Epithelial cell of esophagus (primary cell): Measurements from ENCODE around the gene TRPM5.
A peak's percentile ranks its signal among the peaks of the same experiment; 100 is the strongest.

Experiments
- DNase-seq: peaks from one replicate; pipeline ENCODE4 v3.0.0; 2010; ENCODE audit warnings: low read depth
- H3K4me3 ChIP-seq: 2 replicates; pipeline ENCODE4 v1.5.1; 2011; ENCODE audit warnings: mild to moderate bottlenecking, low read length, control low read depth
- CTCF ChIP-seq: IDR thresholded peaks from 2 replicates; pipeline ENCODE4 v1.5.1; 2011; ENCODE audit warnings: low read depth, mild to moderate bottlenecking, low read length, control low read depth, inconsistent platforms; ENCODE audit not compliant: insufficient read depth; ENCODE audit errors: missing control alignments

TRPM5 gene

DNA sequence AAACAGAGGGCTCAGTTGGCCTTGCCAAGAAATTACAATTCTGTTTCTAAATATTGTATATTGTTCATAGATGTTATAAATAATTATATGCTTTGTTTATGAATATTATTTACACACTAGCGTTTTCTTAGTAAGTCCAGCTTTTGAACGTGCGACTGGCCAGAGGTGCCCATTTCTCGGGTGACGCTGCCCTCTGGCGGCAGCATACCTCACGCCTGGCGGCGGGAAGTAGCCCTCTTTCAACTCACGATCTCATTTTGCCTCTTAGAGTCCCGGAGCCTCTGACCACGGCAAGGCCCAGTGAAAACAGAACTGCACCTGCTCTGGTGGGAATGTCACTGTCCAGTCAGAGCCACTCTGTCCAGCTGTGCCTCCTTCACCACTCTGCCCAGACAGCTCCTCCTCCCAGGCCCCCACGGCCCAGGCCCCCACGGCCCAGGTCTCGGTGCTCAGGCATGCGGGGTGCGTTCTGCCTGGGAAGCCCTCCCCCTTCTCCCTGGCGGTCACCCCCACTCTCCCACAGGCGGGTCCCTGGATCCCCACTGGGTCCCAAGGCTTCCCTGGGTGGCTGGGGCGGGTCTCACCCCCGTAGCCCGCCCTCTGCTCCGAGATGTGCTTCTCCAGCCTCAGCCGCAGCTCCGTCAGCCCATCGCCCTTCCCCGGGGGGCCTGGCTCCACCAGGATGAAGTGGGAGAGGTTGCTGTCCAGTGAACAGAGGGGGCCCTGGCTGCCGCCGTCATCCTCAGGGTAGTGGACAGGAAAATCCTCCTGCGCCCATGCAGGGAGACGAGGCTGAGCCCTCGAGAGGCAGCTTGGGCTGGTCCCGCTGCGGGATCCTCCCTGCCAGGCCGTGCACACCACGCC, 24.4 kb downstream of the TRPM5 start:
- peak; percentile 88 for TF ChIP-seq CTCF
- peak; percentile 76 for DNase-seq

GRCh38 chr11:2418693-2419360, 25.5 kb downstream of the TRPM5 start:
- DNase-seq: no peak
- H3K4me3 ChIP-seq: no peak overlapping the region
- no peak for TF ChIP-seq CTCF

More for the DNA sequence above, 24.4 kb downstream of the TRPM5 start:
- no peak overlapping the region for H3K4me3 ChIP-seq

GRCh38 chr11:2417856-2418692, 26.2 kb downstream of the TRPM5 start:
- DNase-seq: no peak
- H3K4me3 ChIP-seq: no peak overlapping the region
- no peak for TF ChIP-seq CTCF

- DNase-seq: no peak
- TF ChIP-seq CTCF: no peak
- H3K4me3 ChIP-seq: no peak overlapping the region
Observed at GRCh38 chr11:2416765-2417164, 27.5 kb downstream of the TRPM5 start.

- TF ChIP-seq CTCF: no peak
- no peak for DNase-seq
- H3K4me3 ChIP-seq: no peak overlapping the region
Observed at GRCh38 chr11:2415601-2416380, 28.5 kb downstream of the TRPM5 start.

DNA sequence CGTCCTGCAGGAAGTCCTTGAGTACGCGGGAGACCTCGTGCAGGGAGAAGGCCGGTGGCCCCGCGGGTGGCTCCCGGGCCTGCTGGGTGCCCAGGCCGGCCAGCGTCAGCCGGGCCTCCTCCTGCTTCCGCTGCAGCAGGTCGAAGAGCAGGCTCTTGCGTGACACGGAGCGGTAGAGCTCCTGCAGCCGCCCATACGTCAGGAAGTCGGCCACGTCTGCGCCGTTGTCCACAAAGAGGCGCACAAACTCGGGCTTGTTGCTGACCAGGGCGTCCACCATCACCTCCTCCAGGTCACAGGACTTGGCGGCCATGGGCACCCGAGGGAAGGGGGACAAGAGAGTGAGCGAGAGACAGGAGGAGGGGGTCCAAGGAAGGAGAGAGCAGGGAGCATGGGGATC, 29.1 kb downstream of the TRPM5 start:
- no peak overlapping the region for H3K4me3 ChIP-seq
- TF ChIP-seq CTCF: no peak
- DNase-seq: no peak
